CD14-positive monocyte (primary cell): Measurements from ENCODE around the gene ATG4D. TPM values are rescaled to one million over a fixed set of nuclear protein-coding genes. Genes with fewer than 3 reads are reported as not detected.
A peak's percentile ranks its signal among the peaks of the same experiment; 100 is the strongest.

Source experiments
- DNase-seq, 3 donors: peaks; one replicate each; pipeline ENCODE4 v3.0.0-alpha.2; 2011 to 2022
- H2AFZ ChIP-seq: 2 replicates; pipeline ENCODE4 v1.6.0; 2012; ENCODE audit warnings: mild to moderate bottlenecking, low read depth, low read length, inconsistent platforms; ENCODE audit not compliant: insufficient read depth, poor library complexity, severe bottlenecking
- H3K27ac ChIP-seq, 2 donors: 1 replicate in 1 of 2; 2 replicates in 1 of 2; pipeline ENCODE4 v1.5.1; 2012 to 2013; ENCODE audit warnings: low read length in 2 of 2, control low read depth in 1 of 2, inconsistent platforms in 1 of 2, low read depth in 1 of 2, mild to moderate bottlenecking in 1 of 2
- H3K27me3 ChIP-seq, 2 donors: one replicate each; pipeline versions ENCODE4 v1.6.0 to v1.6.1; 2011 to 2013; ENCODE audit warnings: low read length in 2 of 2; ENCODE audit not compliant: control insufficient read depth in 2 of 2, insufficient read depth in 2 of 2
- H3K36me3 ChIP-seq, 2 donors: replicated peaks in 1 of 2; 1 replicate in 1 of 2; 2 replicates in 1 of 2; pipeline versions ENCODE4 v1.5.1 to v1.6.1; 2012 to 2013; ENCODE audit warnings: low read length in 2 of 2, control low read depth in 1 of 2, inconsistent platforms in 1 of 2, mild to moderate bottlenecking in 1 of 2; ENCODE audit not compliant: insufficient read depth in 2 of 2, control insufficient read depth in 1 of 2
- H3K4me1 ChIP-seq, 2 donors: 1 replicate in 1 of 2; 2 replicates in 1 of 2; pipeline versions ENCODE4 v1.5.1 to v1.6.1; 2012 to 2013; ENCODE audit warnings: low read length in 2 of 2, control low read depth in 1 of 2, inconsistent platforms in 1 of 2, mild to moderate bottlenecking in 1 of 2, moderate library complexity in 1 of 2; ENCODE audit not compliant: insufficient read depth in 2 of 2, control insufficient read depth in 1 of 2
- H3K4me2 ChIP-seq: replicated peaks from 2 replicates; pipeline ENCODE3; 2012; ENCODE audit warnings: low read length, moderate library complexity, mild to moderate bottlenecking; ENCODE audit not compliant: poor library complexity, severe bottlenecking; ENCODE audit errors: extremely low read depth
- H3K4me3 ChIP-seq, 3 experiments: fragments of 200-600 bp in 1 of 3; sonication (generic) in 1 of 3; replicated peaks in 1 of 3; 1 replicate in 2 of 3; 2 replicates in 1 of 3; pipeline ENCODE4 v1.5.1; 2011 to 2013; ENCODE audit warnings: low read length in 3 of 3, mild to moderate bottlenecking in 3 of 3, control low read depth in 2 of 3, low read depth in 2 of 3, inconsistent platforms in 1 of 3, moderate library complexity in 1 of 3
- H3K79me2 ChIP-seq: 2 replicates; pipeline ENCODE4 v1.6.0; 2012; ENCODE audit warnings: mild to moderate bottlenecking, control low read depth, inconsistent platforms, low read length, moderate library complexity; ENCODE audit not compliant: insufficient read depth
- H3K9ac ChIP-seq: 2 replicates; pipeline ENCODE4 v1.6.0; 2017; ENCODE audit warnings: low read length, mild to moderate bottlenecking; ENCODE audit not compliant: insufficient read depth, poor library complexity, severe bottlenecking
- H3K9me3 ChIP-seq, 2 donors: replicated peaks in 1 of 2; 1 replicate in 1 of 2; 2 replicates in 1 of 2; pipeline versions ENCODE4 v1.5.1 to v1.6.1; 2012 to 2013; ENCODE audit warnings: low read length in 2 of 2, control low read depth in 1 of 2; ENCODE audit not compliant: control insufficient read depth in 1 of 2, insufficient read depth in 1 of 2
- H4K20me1 ChIP-seq: 2 replicates; pipeline ENCODE4 v1.6.0; 2012; ENCODE audit warnings: mild to moderate bottlenecking, low read length, control low read depth, moderate library complexity; ENCODE audit not compliant: insufficient read depth
- H3K27ac Mint-ChIP-seq, 7 donors: one replicate each; pipeline ENCODE4 v1.8.0; 2020; ENCODE audit warnings: mild to moderate bottlenecking in 7 of 7, mixed read lengths in 7 of 7, moderate library complexity in 6 of 7, inconsistent platforms in 2 of 7
- H3K27me3 Mint-ChIP-seq, 3 donors: one replicate each; pipeline ENCODE4 v1.8.0; 2021 to 2022; ENCODE audit warnings: low read depth in 3 of 3, mild to moderate bottlenecking in 3 of 3, mixed read lengths in 3 of 3, moderate library complexity in 3 of 3, inconsistent platforms in 1 of 3
- H3K36me3 Mint-ChIP-seq, 2 donors: one replicate each; pipeline ENCODE4 v1.8.0; 2020; ENCODE audit warnings: mixed read lengths in 2 of 2, inconsistent platforms in 1 of 2, mild to moderate bottlenecking in 1 of 2
- H3K4me1 Mint-ChIP-seq: one replicate; pipeline ENCODE4 v1.8.0; 2020; ENCODE audit warnings: mild to moderate bottlenecking, mixed read lengths
- H3K4me3 Mint-ChIP-seq, 2 donors: one replicate each; pipeline ENCODE4 v1.8.0; 2020; ENCODE audit warnings: mild to moderate bottlenecking in 2 of 2, mixed read lengths in 2 of 2, moderate library complexity in 1 of 2
- H3K9me3 Mint-ChIP-seq, 7 donors: one replicate each; pipeline ENCODE4 v1.8.0; 2020 to 2022; ENCODE audit warnings: mixed read lengths in 7 of 7, mild to moderate bottlenecking in 6 of 7, moderate library complexity in 6 of 7, inconsistent platforms in 2 of 7
- CTCF ChIP-seq: fragments of 200-600 bp; IDR thresholded peaks from one replicate; pipeline ENCODE4 v1.8.0; 2022; ENCODE audit warnings: antibody characterized with exemption, mild to moderate bottlenecking
- WGBS: methylation state at CpG from one replicate; pipeline ENCODE4 v1.1.5; 2013; ENCODE audit warnings: missing lambda C conversion rate; ENCODE audit not compliant: insufficient coverage; 5-methylcytosine and 5-hydroxymethylcytosine counted together
- intact Hi-C, 2 donors: fragments of 100-400 bp; cut with micrococcal nuclease; formaldehyde crosslinking; loops; one replicate each; pipeline versions ENCODE4 v1.15.0 to v1.15.1; 2023
- polyA plus RNA-seq, 3 donors: library from polyadenylated mRNA; depleted of rRNA in 1 of 3; unstranded in 2 of 3; stranded (reverse) in 1 of 3; fragments of 300-500 nt in 2 of 3; fragments of >200 nt in 1 of 3; fragmentation: Illumina TruSeq in 2 of 3; gene quantifications; 1 replicate in 2 of 3; 2 replicates in 1 of 3; pipeline ENCODE4 v1.2.3, GENCODE V29; 2012 to 2021

ATG4D gene
- polyA plus RNA-seq, 3 donors, result 10.7 to 52.8 (median 11.9) TPM

GRCh38 chr19:10521461-10522171, 22.1 kb upstream of the ATG4D start:
- peaks cover 23% of the 10 kb centered on the region for H3K4me1 Mint-ChIP-seq
- no peak overlapping the region for H3K27ac ChIP-seq
- no peaks in the 10 kb centered on the region for H3K79me2 ChIP-seq

DNA sequence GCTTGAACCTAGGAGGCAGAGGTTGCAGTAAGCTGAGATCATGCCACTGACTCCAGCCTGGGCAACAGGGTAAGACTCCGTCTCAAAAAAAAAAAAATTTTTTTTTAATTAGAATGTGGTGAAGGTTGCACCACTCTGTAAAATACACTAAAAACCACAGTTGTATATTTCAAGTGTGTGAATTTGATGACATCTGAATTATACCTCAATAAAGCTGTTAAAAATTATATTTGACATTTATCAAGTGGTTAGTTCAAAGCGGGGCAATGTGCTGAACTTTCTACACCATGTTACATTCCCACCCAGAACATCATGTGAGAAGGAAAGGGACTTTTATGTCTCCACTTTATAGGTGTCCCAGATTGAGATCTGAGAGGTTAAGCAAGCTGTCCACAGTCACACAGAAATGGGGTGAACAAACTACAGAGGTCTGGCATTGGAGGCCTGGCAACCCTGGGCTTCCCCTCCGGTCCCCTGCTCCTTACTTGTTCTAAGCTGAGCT, 20.5 kb upstream of the ATG4D start:
- no peaks in the 10 kb centered on the region for H3K36me3 ChIP-seq
- H3K4me2 ChIP-seq, result no peak overlapping the region
- 83% methylated on average over 1 of the region's 3 CpGs for WGBS
- peaks cover 8 to 26% of the 10 kb centered on the region in 2 donors for H3K27me3 ChIP-seq
- H3K9me3 ChIP-seq, result peaks cover 0 to 11% of the 10 kb centered on the region in 2 donors
- no peaks in the 10 kb centered on the region for H4K20me1 ChIP-seq
- H3K4me1 ChIP-seq, result peaks cover 9 to 11% of the 10 kb centered on the region in 2 donors
- no peak overlapping the region for H3K4me3 ChIP-seq
- peaks cover 0 to 7% of the 10 kb centered on the region in 2 donors for H3K36me3 Mint-ChIP-seq
- peaks cover 0 to 8% (median 6%) of the 10 kb centered on the region in 7 donors for H3K9me3 Mint-ChIP-seq
- intact Hi-C loops, result no loop called here
- no peak overlapping the region for H3K4me3 Mint-ChIP-seq
- no peak overlapping the region for H3K27ac ChIP-seq
- H3K4me1 Mint-ChIP-seq, result peaks cover 13% of the 10 kb centered on the region
- no peak overlapping the region for H3K9ac ChIP-seq
- DNase-seq, result no peak
- no peak overlapping the region for H2AFZ ChIP-seq
- peaks cover 21 to 38% (median 38%) of the 10 kb centered on the region in 3 donors for H3K27me3 Mint-ChIP-seq
- no peaks in the 10 kb centered on the region for H3K79me2 ChIP-seq
- no peak for TF ChIP-seq CTCF
- H3K27ac Mint-ChIP-seq, result no peak overlapping the region

More at GRCh38 chr19:10521461-10522171, 22.1 kb upstream of the ATG4D start:
- no peak for DNase-seq
- H3K4me1 ChIP-seq, result peaks cover 16 to 23% of the 10 kb centered on the region in 2 donors
- no peak overlapping the region for H3K4me3 Mint-ChIP-seq
- 88% methylated on average over 11 of the region's 13 CpGs for WGBS
- peaks cover 0 to 15% (median 9%) of the 10 kb centered on the region in 7 donors for H3K9me3 Mint-ChIP-seq
- H2AFZ ChIP-seq, result no peak overlapping the region
- TF ChIP-seq CTCF, result no peak
- peaks cover 0 to 18% of the 10 kb centered on the region in 2 donors for H3K9me3 ChIP-seq
- peaks cover 0 to 11% of the 10 kb centered on the region in 2 donors for H3K36me3 Mint-ChIP-seq
- H3K27me3 ChIP-seq, result peaks cover 20 to 40% of the 10 kb centered on the region in 2 donors
- intact Hi-C loops, result no loop called here
- H3K27ac Mint-ChIP-seq, result peak overlapping the region in 2 of 7 donors; percentile 20 to 35
- H3K4me3 ChIP-seq, result no peak overlapping the region
- H3K9ac ChIP-seq, result no peak overlapping the region
- H3K27me3 Mint-ChIP-seq, result peaks cover 32 to 51% (median 49%) of the 10 kb centered on the region in 3 donors
- no peaks in the 10 kb centered on the region for H3K36me3 ChIP-seq
- H4K20me1 ChIP-seq, result no peaks in the 10 kb centered on the region
- H3K4me2 ChIP-seq, result no peak overlapping the region
